ENCODE measurements around the gene OTX2. TPM values are rescaled to one million over a fixed set of nuclear protein-coding genes. Genes with fewer than 3 reads are reported as not detected.

Gene OTX2
- total and polyA plus RNA-seq, 2 of the 4 experiments (the other 2 are of a cell fraction) = not detected

DNA sequence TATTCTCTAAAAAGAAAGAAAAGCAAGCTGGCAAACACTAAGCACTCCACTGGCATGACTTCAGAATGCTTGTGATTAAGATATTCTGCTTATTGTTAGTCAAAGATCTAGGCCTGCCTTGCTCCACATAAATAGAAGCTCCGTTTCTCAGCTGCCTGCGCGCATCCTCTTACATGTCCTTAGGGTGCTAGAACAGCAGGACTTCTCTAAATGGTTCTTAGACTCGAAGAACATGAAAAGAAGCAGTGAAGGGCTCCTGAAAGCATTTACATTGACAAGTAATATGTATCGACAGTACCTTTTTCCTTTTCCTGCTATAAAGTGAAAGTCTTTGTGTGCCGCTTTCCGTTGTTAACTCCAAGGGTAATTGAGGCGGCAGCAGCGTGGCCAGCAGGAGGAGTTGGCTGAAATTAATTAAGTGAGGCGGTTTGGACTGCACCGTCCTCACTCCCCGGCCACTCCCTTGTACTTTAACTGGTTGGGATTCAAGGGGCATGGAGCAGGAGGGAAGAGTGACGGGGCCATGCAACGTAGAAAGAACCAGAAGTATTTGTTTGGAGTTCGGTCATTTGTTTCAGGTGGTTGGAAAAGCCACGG is 34.2 kb upstream of the OTX2 start:
- Histone ChIP-seq H4K91ac (ENCODE audit: insufficient read depth, low read depth, low read length) (no peak overlapping the region), H3K4me2 (ENCODE audit: low read depth, low read length) (no peak overlapping the region), H3K4ac (ENCODE audit: low read depth, low read length) (no peak overlapping the region), H4K5ac (ENCODE audit: low read depth, low read length) (no peak overlapping the region), H3K9me3 (ENCODE audit: control insufficient read depth, insufficient read depth, low read length) (no peaks in the 10 kb centered on the region), H3K4me3 (ENCODE audit: insufficient read depth, low read depth, low read length) (no peak overlapping the region), H4K8ac (ENCODE audit: low read depth in 2 of 2, low read length in 2 of 2) (no peak overlapping the region), H2AK9ac (replicated peaks; ENCODE audit: low read depth, low read length, poor library complexity) (no peak overlapping the region), H3K14ac (replicated peaks; ENCODE audit: low read depth, low read length) (no peak overlapping the region), H3K9ac (ENCODE audit: low read depth, low read length) (no peak overlapping the region), H2BK5ac (ENCODE audit: low read depth, low read length, poor library complexity, severe bottlenecking) (no peak overlapping the region), H3K56ac (ENCODE audit: extremely low read depth, insufficient read depth, low read length) (no peak overlapping the region), H3K79me1 (ENCODE audit: low read depth in 1 of 2, low read length in 2 of 2) (no peaks in the 10 kb centered on the region), H2AFZ (replicated peaks; ENCODE audit: low read length, poor library complexity) (no peak overlapping the region), H2AK5ac (ENCODE audit: low read depth, low read length) (no peak overlapping the region), H3K4me1 (ENCODE audit: control insufficient read depth, insufficient read depth, low read length) (no peaks in the 10 kb centered on the region), H3K18ac (ENCODE audit: low read depth, low read length) (no peak overlapping the region), H3K27ac (ENCODE audit: insufficient read depth, low read length) (no peak overlapping the region), H2BK120ac (ENCODE audit: low read depth, low read length) (no peak overlapping the region), H3K23ac (ENCODE audit: low read depth, low read length) (no peak overlapping the region), H3K27me3 (ENCODE audit: control insufficient read depth, insufficient read depth, low read length) (no peaks in the 10 kb centered on the region), H3K9me1 (ENCODE audit: insufficient read depth, low read length) (no peaks in the 10 kb centered on the region), H3K36me3 (ENCODE audit: control insufficient read depth, insufficient read depth, low read length) (no peaks in the 10 kb centered on the region), H2BK20ac (ENCODE audit: low read depth, low read length) (no peak overlapping the region), H4K20me1 (ENCODE audit: insufficient read depth, low read length) (no peaks in the 10 kb centered on the region), H2BK15ac (ENCODE audit: low read depth, low read length) (no peak overlapping the region)
- dilution Hi-C loops (cut with HindIII; ENCODE audit: low sequenced_read_pairs, unreplicated experiment) (no loop called here), intact Hi-C loops (cut with micrococcal nuclease) (no loop called here), in situ Hi-C loops (cut with MboI; ENCODE audit: low sequenced_read_pairs) (no loop called here)
- TF ChIP-seq, protein P1, sequence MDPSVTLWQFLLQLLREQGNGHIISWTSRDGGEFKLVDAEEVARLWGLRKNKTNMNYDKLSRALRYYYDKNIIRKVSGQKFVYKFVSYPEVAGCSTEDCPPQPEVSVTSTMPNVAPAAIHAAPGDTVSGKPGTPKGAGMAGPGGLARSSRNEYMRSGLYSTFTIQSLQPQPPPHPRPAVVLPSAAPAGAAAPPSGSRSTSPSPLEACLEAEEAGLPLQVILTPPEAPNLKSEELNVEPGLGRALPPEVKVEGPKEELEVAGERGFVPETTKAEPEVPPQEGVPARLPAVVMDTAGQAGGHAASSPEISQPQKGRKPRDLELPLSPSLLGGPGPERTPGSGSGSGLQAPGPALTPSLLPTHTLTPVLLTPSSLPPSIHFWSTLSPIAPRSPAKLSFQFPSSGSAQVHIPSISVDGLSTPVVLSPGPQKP (IDR thresholded peaks at IDR 0.05; ENCODE audit: borderline replicate concordance, low read depth, low read length) = no peak
- TF ChIP-seq CEBPB (IDR thresholded peaks at IDR 0.05; ENCODE audit: low read depth, low read length) = no peak
- no peak for TF ChIP-seq MAFK (IDR thresholded peaks at IDR 0.05; ENCODE audit: low read depth, low read length)
- no peak for TF ChIP-seq MXI1 (IDR thresholded peaks at IDR 0.05; ENCODE audit: borderline replicate concordance, low read depth, low read length)
- no peak for TF ChIP-seq SMC3 (IDR thresholded peaks at IDR 0.05; ENCODE audit: low read depth, low read length)
- no peak for TF ChIP-seq NFE2L2 (IDR thresholded peaks at IDR 0.05; ENCODE audit: low read depth, low read length)
- no peak for TF ChIP-seq CHD1 (IDR thresholded peaks at IDR 0.05; ENCODE audit: low read depth, low read length)
- TF ChIP-seq BHLHE40 (IDR thresholded peaks at IDR 0.05; ENCODE audit: low read depth, low read length) = no peak
- TF ChIP-seq MAZ (IDR thresholded peaks at IDR 0.05; ENCODE audit: borderline replicate concordance, low read depth, low read length) = no peak
- TF ChIP-seq RFX5 (IDR thresholded peaks at IDR 0.05; ENCODE audit: low read depth, low read length) = no peak
- no peak for TF ChIP-seq RCOR1 (IDR thresholded peaks at IDR 0.05; ENCODE audit: insufficient replicate concordance, low read length)
- DNase-seq (no peak), ATAC-seq (ENCODE audit: low read depth) (no peak)
- POLR2A ChIA-PET (ENCODE audit: unreplicated experiment) = no interaction called here
- BruUV-seq (replicated peaks) = no TSS peak
- CTCF ChIA-PET = no interaction called here
- 20% methylated on average over 1 of the region's 16 CpGs; no CpG with 5 or more reads in 1 of the 2 experiments for WGBS, 2 experiments (ENCODE audit: extremely low coverage in 2 of 2, insufficient read length in 1 of 2)

All from IMR-90 (cell line).